H1 (cell line): ENCODE measurements around the gene OSGEP. TPM values are rescaled to one million over a fixed set of nuclear protein-coding genes. Genes with fewer than 3 reads are reported as not detected.

Experiments
- CTCF ChIA-PET: fragments of 300-600 bp; sonication (Branson Sonifier 250); formaldehyde crosslinking; loops from one replicate; lab custom pipeline; 2021; ENCODE audit not compliant: partially characterized antibody; lab: Charles Lee
- POLR2A ChIA-PET: fragments of 300-600 bp; sonication (Branson Sonifier 250); formaldehyde crosslinking; loops from one replicate; lab custom pipeline; 2021; ENCODE audit warnings: inconsistent platforms; ENCODE audit not compliant: partially characterized antibody; lab: Charles Lee
- DNase-seq, 2 experiments: peaks; one replicate each; pipeline versions ENCODE4 v3.0.0 to v3.0.0-alpha.2; 2010 to 2022; ENCODE audit warnings: low spot score in 2 of 2, low read depth in 1 of 2, mixed read lengths in 1 of 2
- FAIRE-seq: peaks from 2 replicates; lab custom pipeline; 2011; peaks lifted over from hg19 to GRCh38; lab: Jason Lieb, UNC
- H2AFZ ChIP-seq: 2 replicates; pipeline ENCODE4 v1.8.1; 2012; ENCODE audit warnings: low read length, inconsistent platforms
- H2AK5ac ChIP-seq: 2 replicates; pipeline ENCODE4 v1.6.1; 2013; ENCODE audit warnings: low read depth, low read length
- H2BK120ac ChIP-seq: replicated peaks from 2 replicates; pipeline ENCODE3; 2013; ENCODE audit warnings: low read depth, low read length, inconsistent platforms
- H2BK12ac ChIP-seq: 2 replicates; pipeline ENCODE4 v1.6.1; 2013; ENCODE audit warnings: low read depth, low read length
- H2BK15ac ChIP-seq: 2 replicates; pipeline ENCODE4 v1.6.1; 2013; ENCODE audit warnings: low read length
- H2BK20ac ChIP-seq: 2 replicates; pipeline ENCODE4 v1.6.1; 2013; ENCODE audit warnings: low read length
- H2BK5ac ChIP-seq: 2 replicates; pipeline ENCODE4 v1.6.1; 2013; ENCODE audit warnings: low read depth, low read length
- H3K14ac ChIP-seq: 2 replicates; pipeline ENCODE4 v1.6.1; 2013; ENCODE audit warnings: inconsistent platforms; ENCODE audit not compliant: insufficient read length
- H3K18ac ChIP-seq: 2 replicates; pipeline ENCODE4 v1.6.1; 2013; ENCODE audit warnings: low read length; ENCODE audit errors: extremely low read depth
- H3K23ac ChIP-seq: 2 replicates; pipeline ENCODE4 v1.6.1; 2013; ENCODE audit warnings: inconsistent platforms; ENCODE audit not compliant: insufficient read length
- H3K23me2 ChIP-seq: 2 replicates; pipeline ENCODE4 v1.6.1; 2013; ENCODE audit warnings: low read depth, low read length
- H3K27ac ChIP-seq: 2 replicates; pipeline ENCODE4 v1.6.1; 2011; ENCODE audit warnings: low read depth, low read length, inconsistent platforms
- H3K27me3 ChIP-seq, 4 experiments: replicated peaks in 1 of 4; 1 replicate in 1 of 4; 2 replicates in 3 of 4; pipeline versions ENCODE4 v1.6.1 to v1.8.1; 2011 to 2013; ENCODE audit warnings: low read length in 3 of 4, mild to moderate bottlenecking in 3 of 4, inconsistent platforms in 2 of 4, mixed read lengths in 2 of 4, moderate library complexity in 1 of 4; ENCODE audit not compliant: control insufficient read depth in 3 of 4, insufficient read depth in 3 of 4; ENCODE audit errors: extremely low read depth in 1 of 4
- H3K36me3 ChIP-seq, 4 experiments: 2 replicates each; pipeline versions ENCODE4 v1.6.1 to v1.8.1; 2011 to 2013; ENCODE audit warnings: mild to moderate bottlenecking in 4 of 4, low read length in 3 of 4, moderate library complexity in 2 of 4, control low read depth in 1 of 4, inconsistent platforms in 1 of 4; ENCODE audit not compliant: insufficient read depth in 4 of 4, control insufficient read depth in 2 of 4
- H3K4ac ChIP-seq: replicated peaks from 2 replicates; pipeline ENCODE3; 2013; ENCODE audit warnings: low read length, low read depth, mixed read lengths, inconsistent platforms; ENCODE audit not compliant: insufficient read length
- H3K4me1 ChIP-seq, 4 experiments: replicated peaks in 1 of 4; 1 replicate in 1 of 4; 2 replicates in 3 of 4; pipeline versions ENCODE4 v1.6.1 to v1.8.1; 2011 to 2013; ENCODE audit warnings: low read length in 3 of 4, inconsistent platforms in 2 of 4, mixed read lengths in 1 of 4; ENCODE audit not compliant: insufficient read depth in 4 of 4, control insufficient read depth in 3 of 4
- H3K4me2 ChIP-seq, 2 experiments: 2 replicates each; pipeline versions ENCODE4 v1.6.1 to v1.8.1; 2011 to 2013; ENCODE audit warnings: low read depth in 2 of 2, low read length in 2 of 2, control low read depth in 1 of 2, inconsistent platforms in 1 of 2, mild to moderate bottlenecking in 1 of 2; ENCODE audit not compliant: insufficient read depth in 1 of 2
- H3K4me3 ChIP-seq, 4 experiments: fragments of 200-600, 300-600 bp in 1 of 4; sonication (generic), shearing (Covaris generic), sonication (Bioruptor Twin) in 1 of 4; 2 replicates each; pipeline versions ENCODE4 v1.5.1 to v1.8.1; 2011 to 2016; ENCODE audit warnings: low read length in 4 of 4, low read depth in 3 of 4, control low read depth in 2 of 4, inconsistent platforms in 2 of 4, mild to moderate bottlenecking in 2 of 4, mixed read lengths in 1 of 4, moderate library complexity in 1 of 4; ENCODE audit not compliant: insufficient read depth in 2 of 4; ENCODE audit errors: extremely low read depth in 1 of 4
- H3K56ac ChIP-seq: replicated peaks from 2 replicates; pipeline ENCODE3; 2013; ENCODE audit warnings: low read depth, mild to moderate bottlenecking, mixed read lengths, low read length, inconsistent platforms; ENCODE audit not compliant: insufficient read length
- H3K79me1 ChIP-seq: 2 replicates; pipeline ENCODE4 v1.6.1; 2013; ENCODE audit warnings: low read depth, low read length, control low read depth
- H3K79me2 ChIP-seq, 2 experiments: 2 replicates each; pipeline versions ENCODE4 v1.6.1 to v1.8.1; 2012 to 2013; ENCODE audit warnings: low read length in 2 of 2, mild to moderate bottlenecking in 2 of 2, inconsistent platforms in 1 of 2; ENCODE audit not compliant: insufficient read depth in 2 of 2, control insufficient read depth in 1 of 2
- H3K9ac ChIP-seq, 4 experiments: replicated peaks in 1 of 4; 1 replicate in 1 of 4; 2 replicates in 3 of 4; pipeline versions ENCODE4 v1.6.1 to v1.8.1; 2011 to 2013; ENCODE audit warnings: low read depth in 3 of 4, low read length in 3 of 4, control low read depth in 2 of 4, mild to moderate bottlenecking in 2 of 4, moderate library complexity in 2 of 4, inconsistent platforms in 1 of 4; ENCODE audit errors: extremely low read depth in 1 of 4
- H3K9me3 ChIP-seq, 2 experiments: 2 replicates each; pipeline versions ENCODE4 v1.6.1 to v1.8.1; 2012 to 2013; ENCODE audit warnings: mild to moderate bottlenecking in 2 of 2, moderate library complexity in 2 of 2, control low read depth in 1 of 2, inconsistent platforms in 1 of 2, low read depth in 1 of 2, low read length in 1 of 2, mixed read lengths in 1 of 2; ENCODE audit not compliant: insufficient read depth in 2 of 2
- H4K20me1 ChIP-seq, 2 experiments: replicated peaks in 1 of 2; 2 replicates each; pipeline versions ENCODE3 to v1.8.1; 2011 to 2013; ENCODE audit warnings: inconsistent platforms in 2 of 2, low read length in 2 of 2, mild to moderate bottlenecking in 1 of 2; ENCODE audit not compliant: insufficient read depth in 2 of 2, control insufficient read depth in 1 of 2
- H4K5ac ChIP-seq: 2 replicates; pipeline ENCODE4 v1.6.1; 2013; ENCODE audit warnings: low read length, low read depth, mixed read lengths, inconsistent platforms; ENCODE audit not compliant: insufficient read length
- H4K8ac ChIP-seq: 2 replicates; pipeline ENCODE4 v1.8.0; 2013; ENCODE audit warnings: mild to moderate bottlenecking, moderate library complexity, low read length, inconsistent platforms; ENCODE audit not compliant: insufficient read depth; ENCODE audit errors: extremely low read depth
- H4K91ac ChIP-seq: replicated peaks from 2 replicates; pipeline ENCODE3; 2013; ENCODE audit warnings: low read length, mixed read lengths, inconsistent platforms; ENCODE audit not compliant: insufficient read length
- EGR1 ChIP-seq: IDR thresholded peaks from 2 replicates; pipeline ENCODE4 v1.6.1; 2011; ENCODE audit warnings: low read depth, low read length, borderline replicate concordance
- PHF8 ChIP-seq: fragments of 200-600 bp; sonication (generic); conservative IDR thresholded peaks from 2 replicates; pipeline ENCODE4 v1.7.1; 2012; ENCODE audit warnings: low read depth, mild to moderate bottlenecking, inconsistent platforms, low read length, moderate library complexity
- RXRA ChIP-seq: IDR thresholded peaks from 2 replicates; pipeline ENCODE4 v1.6.1; 2011; ENCODE audit warnings: low read depth, mild to moderate bottlenecking, low read length, moderate library complexity; ENCODE audit not compliant: insufficient read depth
- USF2 ChIP-seq: IDR thresholded peaks from 2 replicates; pipeline ENCODE4 v1.6.1; 2011; ENCODE audit warnings: low read length, improper control_type of control experiment
- WGBS, 2 experiments: shearing (Covaris generic) in 1 of 2; methylation state at CpG; one replicate each; pipeline versions ENCODE4 v1.1.6 to v1.1.7; 2013 to 2015; ENCODE audit warnings: low lambda C conversion rate in 2 of 2, mixed read lengths in 2 of 2, inconsistent platforms in 1 of 2, low coverage in 1 of 2, missing lambda C conversion rate in 1 of 2; ENCODE audit not compliant: insufficient replicate concordance in 2 of 2, insufficient coverage in 1 of 2, insufficient read length in 1 of 2; ENCODE audit errors: extremely low coverage in 1 of 2, missing lambda C conversion rate in 1 of 2; 5-methylcytosine and 5-hydroxymethylcytosine counted together
- polyA plus RNA-seq, 7 experiments: library from polyadenylated mRNA; depleted of rRNA in 3 of 7; stranded (reverse) in 5 of 7; unstranded in 2 of 7; fragments of >200 nt in 5 of 7; fragments of 200-250 nt in 2 of 7; gene quantifications; 1 replicate in 5 of 7; 2 replicates in 1 of 7; 4 replicates in 1 of 7; pipeline versions ENCODE4 v1.2.1 to v1.2.3, GENCODE V29; 2011 to 2013; ENCODE audit warnings: missing spikeins in 2 of 7, mixed read lengths in 2 of 7
- total RNA-seq: library from RNA; stranded (reverse); fragmentation: NEBNext Ultra II Directional; extraction: Animal tissue kit (Norgen Biotek cat#: 25700); gene quantifications from 2 replicates; pipeline ENCODE4 v1.2.1, GENCODE V29; 2021

The OSGEP gene
- total and polyA plus RNA-seq, 2 of the 8 experiments (the other 6 are each of a cell fraction or from before 2014, with no cell fraction given) = 34.4 to 78.6 TPM

- Histone ChIP-seq H2AK5ac (peak within 1 kb of the TSS; percentile 46; the same call in 1 of the 2 replicates), H3K4me1 (peaks cover 0 to 7% (median 2%) of the 10 kb centered on the region in 4 experiments; a peak in 4 of 7 replicates), H2BK12ac (peak within 1 kb of the TSS; percentile 51; the same call in 1 of the 2 replicates), H2BK15ac (no peak within 1 kb of the TSS), H4K5ac (no peak within 1 kb of the TSS), H3K23ac (no peak within 1 kb of the TSS), H2BK120ac (no peak within 1 kb of the TSS), H3K9me3 (no peaks in the 10 kb centered on the region), H3K36me3 (peaks cover 16 to 36% (median 27%) of the 10 kb centered on the region in 4 experiments; a peak in 7 of 8 replicates), H3K18ac (peak within 1 kb of the TSS; percentile 75; the same call in 1 of the 2 replicates), H3K27ac (peak within 1 kb of the TSS; percentile 85), H2BK5ac (peak within 1 kb of the TSS; percentile 77), H4K20me1 (peaks cover 0 to 12% of the 10 kb centered on the region in 2 experiments), H3K79me1 (peaks cover 6% of the 10 kb centered on the region), H3K4ac (no peak within 1 kb of the TSS), H3K56ac (peak within 1 kb of the TSS; percentile 77), H2AFZ (no peak within 1 kb of the TSS), H4K91ac (peak within 1 kb of the TSS; percentile 83), H4K8ac (peak within 1 kb of the TSS; percentile 95), H3K27me3 (no peaks in the 10 kb centered on the region; a peak in 1 of 7 replicates), H3K9ac (peak within 1 kb of the TSS; percentile 68 to 95 (median 78)), H2BK20ac (no peak within 1 kb of the TSS), H3K79me2 (peaks cover 5 to 21% of the 10 kb centered on the region in 2 experiments), H3K23me2 (peaks cover 5% of the 10 kb centered on the region; the same call in 1 of the 2 replicates), H3K14ac (no peak within 1 kb of the TSS), H3K4me3 (peak within 1 kb of the TSS; percentile 71 to 87 (median 78)), H3K4me2 (peak within 1 kb of the TSS; percentile 81 to 97)
- FAIRE-seq (peak; percentile 97), DNase-seq (peak; percentile 94 to 100)
- WGBS, 2 experiments = 3% methylated on average over 32 of the region's 67 CpGs; no CpG with 5 or more reads in 1 of the 2 experiments
- ChIA-PET POLR2A (interaction anchor here (0.5 to 3.2 kb wide), 14 partner anchors 9 to 197 kb away, joined by 3 to 25 read pairs (median 3); partner anchors contain the start of gene PARP2), CTCF (interaction anchor here (0.8 to 1.7 kb wide), 5 partner anchors 14 to 147 kb away, joined by 3 to 4 read pairs (median 3); no protein-coding TSS in a partner anchor)
- TF ChIP-seq PHF8 = peak; percentile 95
- TF ChIP-seq USF2 = peak; percentile 99
- TF ChIP-seq EGR1 = no peak
- TF ChIP-seq RXRA = no peak
Measured at GRCh38 chr14:20461225-20462141, 6.9 kb upstream of the OSGEP start, which contains the start of gene PIP4P1. TSS of gene PIP4P1 (minus strand) at chr14:20461434. CDS start at chr14:20461325, 109 bp downstream.
